ENCODE measurements around the gene POU3F2. TPM values are rescaled to one million over a fixed set of nuclear protein-coding genes. Genes with fewer than 3 reads are reported as not detected.

The POU3F2 gene
- not detected in 2 replicates for total RNA-seq

DNA sequence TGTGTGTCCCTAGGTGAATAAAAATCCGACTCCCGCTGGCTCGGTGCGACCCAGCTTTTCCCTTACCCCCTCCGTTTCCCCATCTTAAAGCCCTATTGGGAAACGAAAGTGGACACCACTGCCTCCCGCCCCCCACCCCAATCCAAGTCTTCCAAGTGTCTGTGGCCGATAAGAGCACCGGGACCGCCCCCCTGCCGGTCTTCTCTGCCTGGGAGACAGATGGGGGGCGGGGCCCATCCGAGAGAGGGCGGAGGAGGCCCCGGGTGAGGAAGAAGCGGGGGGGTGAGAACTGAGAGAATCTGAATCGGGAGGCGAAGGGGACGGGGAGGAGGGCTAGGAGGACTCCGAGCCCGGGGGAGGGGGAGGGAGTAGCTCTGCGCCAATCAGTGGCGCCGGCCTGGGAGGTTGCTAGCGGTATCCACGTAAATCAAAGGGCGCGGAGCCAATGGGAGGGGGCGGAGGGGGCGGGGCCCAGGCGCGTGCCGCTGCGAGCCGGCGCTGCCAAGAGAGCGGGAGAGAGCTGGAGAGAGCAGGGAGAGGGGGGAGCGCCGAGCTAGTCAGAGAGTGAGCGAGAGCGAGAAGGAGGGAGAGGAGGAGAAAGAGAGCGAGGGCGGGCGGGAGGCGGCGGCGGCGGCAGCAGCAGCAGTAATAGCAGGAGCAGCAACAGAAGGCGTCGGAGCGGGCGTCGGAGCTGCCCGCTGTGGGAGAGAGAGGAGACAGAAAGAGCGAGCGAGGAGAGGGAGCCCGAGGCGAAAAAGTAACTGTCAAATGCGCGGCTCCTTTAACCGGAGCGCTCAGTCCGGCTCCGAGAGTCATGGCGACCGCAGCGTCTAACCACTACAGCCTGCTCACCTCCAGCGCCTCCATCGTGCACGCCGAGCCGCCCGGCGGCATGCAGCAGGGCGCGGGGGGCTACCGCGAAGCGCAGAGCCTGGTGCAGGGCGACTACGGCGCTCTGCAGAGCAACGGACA is at the start of gene POU3F2:
Gene POU3F2 (plus strand): TSS at position 515 of the 972 bp plus-strand sequence. CDS start 300 bp downstream, at position 815.

Other genes with a start within 250 kb of the POU3F2 start
- gene FBXL4, start 113.4 kb downstream of the POU3F2 start, total RNA-seq: 8.7 and 10.1 TPM in 2 replicates